ENCODE results near the gene MAP2K3.

The MAP2K3 gene

GRCh38 chr17:21355586-21355985 lies 71.1 kb downstream of the MAP2K3 start:
- no peak for DNase-seq

DNA sequence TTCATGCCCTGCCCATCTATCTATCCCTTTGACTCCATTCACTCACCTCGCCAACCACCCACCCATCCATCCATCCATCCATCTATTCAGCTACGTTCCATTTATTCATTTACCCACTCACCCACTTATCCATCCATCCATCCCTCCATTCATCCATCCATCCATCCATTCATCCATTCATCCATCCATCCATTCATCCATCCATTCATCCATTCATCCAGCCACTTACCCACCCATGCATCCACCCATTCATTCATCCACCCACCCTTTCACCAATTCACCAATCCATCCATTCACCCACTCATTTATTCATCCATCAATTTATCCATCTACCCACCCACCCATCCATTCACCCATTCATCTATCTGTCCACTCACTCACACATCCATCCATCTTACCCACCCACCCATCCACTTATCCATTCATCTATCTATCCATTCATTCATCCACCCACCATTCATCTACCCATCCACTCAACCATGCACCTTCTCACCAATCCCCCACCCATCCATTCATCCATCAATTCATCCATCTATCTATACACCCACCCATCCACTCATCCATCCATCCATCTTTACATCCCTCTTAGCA lies 72.1 kb downstream of the MAP2K3 start:
- DNase-seq: no peak

GRCh38 chr17:21357281-21357680 lies 72.8 kb downstream of the MAP2K3 start:
- DNase-seq: no peak

- no peak for DNase-seq
Observed at GRCh38 chr17:21357696-21358656, 73.5 kb downstream of the MAP2K3 start.

DNA sequence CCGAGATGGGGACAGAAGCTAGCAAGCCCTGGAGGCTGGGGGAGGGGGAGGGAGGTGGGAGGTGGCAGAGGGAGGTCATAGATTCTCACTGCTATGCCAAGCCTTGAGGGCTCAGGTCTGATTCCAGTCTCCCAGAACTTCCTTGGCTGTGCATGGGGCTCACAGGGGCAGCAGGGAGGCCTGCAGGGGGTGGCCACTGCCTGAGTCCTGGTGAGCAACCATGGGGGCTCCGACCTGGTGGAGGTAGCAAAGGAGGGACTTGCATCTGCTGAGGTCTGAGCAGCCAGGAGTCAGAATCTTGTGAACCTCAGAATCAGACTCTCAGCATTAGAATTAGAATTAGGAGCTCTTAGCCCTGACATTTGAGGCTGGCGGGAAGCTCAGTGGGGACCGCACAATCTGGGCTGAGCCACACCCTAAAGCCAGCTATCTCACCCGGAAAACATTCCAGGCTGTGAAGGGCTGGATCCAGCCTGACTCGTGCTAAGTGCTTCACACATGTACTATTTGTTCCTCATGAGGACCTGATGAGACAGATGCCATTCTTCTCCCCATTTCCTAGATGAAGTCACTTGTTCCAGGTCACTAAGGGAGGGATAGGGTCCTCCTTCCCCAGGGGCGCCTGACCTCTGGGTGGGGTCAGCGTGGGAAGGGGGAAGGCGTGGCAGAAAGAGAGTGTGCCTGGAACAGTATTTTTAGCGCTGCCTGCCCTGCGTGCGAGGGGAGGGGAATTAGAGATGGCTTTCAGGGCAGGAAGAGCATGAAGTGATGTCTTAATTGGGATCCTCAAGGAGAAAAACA lies 74.4 kb downstream of the MAP2K3 start:
- DNase-seq: no peak

- DNase-seq: no peak
Observed at GRCh38 chr17:21359483-21359840, 75.0 kb downstream of the MAP2K3 start.

GRCh38 chr17:21360048-21360447 lies 75.5 kb downstream of the MAP2K3 start:
- DNase-seq: no peak

DNA sequence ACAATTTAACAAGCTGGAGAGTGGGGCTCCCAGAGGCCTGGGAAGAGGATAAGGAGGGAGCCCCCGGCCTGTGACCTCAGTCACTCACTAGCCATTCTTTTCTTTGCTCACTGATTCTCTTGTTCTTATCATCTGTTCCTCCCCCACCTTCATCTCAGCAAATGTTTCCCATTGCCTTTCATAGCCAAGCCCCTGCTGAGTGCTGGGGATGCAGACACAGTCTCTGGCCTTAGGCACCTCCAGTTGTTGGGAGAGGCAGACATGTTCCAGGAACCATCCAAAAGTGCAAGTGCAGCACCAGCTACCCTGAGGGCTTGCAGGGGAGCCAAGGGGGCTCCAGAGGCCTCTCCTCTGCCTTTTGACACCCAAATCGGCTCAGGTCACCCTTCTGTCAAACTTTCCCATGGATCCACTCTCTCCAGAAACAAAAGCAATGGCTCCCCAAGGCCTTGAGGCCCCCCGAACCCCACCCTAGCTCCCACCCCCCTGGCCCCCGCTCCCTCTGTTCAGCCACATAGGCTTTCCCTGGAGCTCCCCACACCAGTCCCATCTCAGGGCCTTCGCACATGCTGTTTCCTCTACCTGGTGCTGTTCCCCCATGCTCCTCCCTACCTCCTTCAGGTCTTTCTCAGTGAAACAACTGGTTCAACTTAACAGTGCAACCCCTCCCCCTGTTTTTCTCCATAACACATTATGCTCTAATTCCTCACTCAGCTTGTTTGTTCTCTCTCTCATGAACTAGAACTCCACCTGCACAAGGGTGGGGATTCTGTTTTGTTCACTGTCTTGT lies 76.7 kb downstream of the MAP2K3 start:
- no peak for DNase-seq

DNA sequence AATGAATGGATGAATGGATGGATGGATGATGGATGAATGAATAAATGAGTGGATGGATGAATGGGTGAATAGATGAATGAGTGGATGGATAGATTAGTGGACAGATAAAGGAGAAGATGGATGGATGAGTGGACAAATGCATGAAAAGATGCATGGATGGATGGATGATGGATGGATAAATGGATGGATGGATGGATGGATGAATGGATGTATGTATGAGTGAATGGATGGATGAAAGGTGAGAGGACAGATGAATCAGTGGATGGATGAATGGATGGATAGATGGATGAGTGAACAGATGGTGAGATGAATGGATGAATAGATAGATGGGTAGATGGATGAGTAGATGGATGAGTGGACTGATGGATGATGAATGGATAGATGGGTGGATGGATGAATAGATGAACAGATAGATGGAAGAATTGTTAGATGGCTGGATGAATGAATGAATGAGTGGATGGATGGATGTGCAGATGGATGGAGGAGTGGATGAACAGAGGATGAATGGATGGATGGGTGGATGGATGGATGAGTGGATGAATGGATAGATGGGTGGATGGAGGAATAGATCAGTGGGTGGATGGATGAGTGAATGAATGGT lies 77.9 kb downstream of the MAP2K3 start:
- no peak for DNase-seq

- no peak for DNase-seq
Observed at GRCh38 chr17:21363776-21364642, 79.5 kb downstream of the MAP2K3 start.
